Neuronal stem cell (in vitro differentiated cells): ENCODE measurements around the gene RND3.

ENCODE experiments used
- DNase-seq: peaks from one replicate; pipeline ENCODE4 v3.0.0-alpha.2; 2013; ENCODE audit warnings: low spot score
- H2AFZ ChIP-seq: one replicate; pipeline ENCODE4 v1.6.1; 2013; ENCODE audit warnings: mild to moderate bottlenecking, low read length, inconsistent platforms
- H2AK5ac ChIP-seq: 2 replicates; pipeline ENCODE4 v1.6.1; 2013; ENCODE audit warnings: low read depth, mild to moderate bottlenecking, inconsistent platforms, low read length, moderate library complexity, mixed read lengths
- H2BK120ac ChIP-seq: 2 replicates; pipeline ENCODE4 v1.6.1; 2013; ENCODE audit warnings: low read depth, mild to moderate bottlenecking, inconsistent platforms, low read length, moderate library complexity, mixed read lengths
- H2BK12ac ChIP-seq: one replicate; pipeline ENCODE4 v1.6.1; 2013; ENCODE audit warnings: low read length, inconsistent platforms
- H2BK15ac ChIP-seq: 2 replicates; pipeline ENCODE4 v1.6.1; 2013; ENCODE audit warnings: mild to moderate bottlenecking, low read length, inconsistent platforms, mixed read lengths
- H2BK5ac ChIP-seq: one replicate; pipeline ENCODE4 v1.6.1; 2013; ENCODE audit warnings: inconsistent platforms, mild to moderate bottlenecking, low read length, moderate library complexity
- H3K14ac ChIP-seq: one replicate; pipeline ENCODE4 v1.6.1; 2013; ENCODE audit warnings: low read length, inconsistent platforms
- H3K18ac ChIP-seq: 2 replicates; pipeline ENCODE4 v1.6.1; 2013; ENCODE audit warnings: low read length, inconsistent platforms
- H3K23ac ChIP-seq: 2 replicates; pipeline ENCODE4 v1.6.1; 2013; ENCODE audit warnings: low read depth, mild to moderate bottlenecking, mixed read lengths, low read length, inconsistent platforms; ENCODE audit not compliant: poor library complexity
- H3K27ac ChIP-seq: replicated peaks from 3 replicates; pipeline ENCODE4 v1.5.1; 2013; ENCODE audit warnings: low read length, inconsistent platforms
- H3K27me3 ChIP-seq, 3 experiments: 2 replicates each; pipeline ENCODE4 v1.6.1; 2013; ENCODE audit warnings: low read length in 3 of 3, mild to moderate bottlenecking in 2 of 3, inconsistent platforms in 1 of 3, low read depth in 1 of 3, mixed read lengths in 1 of 3, moderate library complexity in 1 of 3; ENCODE audit not compliant: control insufficient read depth in 3 of 3, insufficient read depth in 3 of 3
- H3K36me3 ChIP-seq, 2 donors: replicated peaks in 1 of 2; 2 replicates each; pipeline ENCODE4 v1.6.1; 2013; ENCODE audit warnings: low read length in 2 of 2; ENCODE audit not compliant: control insufficient read depth in 2 of 2, insufficient read depth in 2 of 2
- H3K4ac ChIP-seq: 2 replicates; pipeline ENCODE4 v1.6.1; 2013; ENCODE audit warnings: inconsistent platforms, mild to moderate bottlenecking, low read length, moderate library complexity
- H3K4me1 ChIP-seq, 2 donors: 1 replicate in 1 of 2; 2 replicates in 1 of 2; pipeline ENCODE4 v1.6.1; 2013; ENCODE audit warnings: low read length in 2 of 2, low read depth in 1 of 2; ENCODE audit not compliant: control insufficient read depth in 2 of 2, insufficient read depth in 1 of 2
- H3K4me2 ChIP-seq: one replicate; pipeline ENCODE4 v1.6.1; 2013; ENCODE audit warnings: mild to moderate bottlenecking, low read length, inconsistent platforms; ENCODE audit not compliant: insufficient read depth, poor library complexity, severe bottlenecking
- H3K4me3 ChIP-seq, 2 donors: 2 replicates each; pipeline ENCODE4 v1.5.1; 2013; ENCODE audit warnings: low read length in 2 of 2, mild to moderate bottlenecking in 2 of 2, inconsistent platforms in 1 of 2, moderate library complexity in 1 of 2
- H3K79me1 ChIP-seq: one replicate; pipeline ENCODE4 v1.6.1; 2013; ENCODE audit warnings: low read depth, mild to moderate bottlenecking, inconsistent platforms, low read length, moderate library complexity
- H3K9ac ChIP-seq: one replicate; pipeline ENCODE4 v1.6.1; 2013; ENCODE audit warnings: mild to moderate bottlenecking, low read depth, low read length, inconsistent platforms; ENCODE audit not compliant: poor library complexity
- H3K9me3 ChIP-seq, 2 donors: replicated peaks in 1 of 2; 2 replicates each; pipeline versions ENCODE3 to v1.6.1; 2013; ENCODE audit warnings: low read length in 2 of 2, mild to moderate bottlenecking in 2 of 2, inconsistent platforms in 1 of 2, low read depth in 1 of 2, mixed read lengths in 1 of 2, moderate library complexity in 1 of 2; ENCODE audit not compliant: control insufficient read depth in 2 of 2, insufficient read depth in 1 of 2
- H4K8ac ChIP-seq: one replicate; pipeline ENCODE4 v1.6.1; 2013; ENCODE audit warnings: low read depth, mild to moderate bottlenecking, inconsistent platforms, low read length, moderate library complexity
- H4K91ac ChIP-seq: one replicate; pipeline ENCODE4 v1.6.1; 2013; ENCODE audit warnings: low read length, low read depth, mild to moderate bottlenecking, inconsistent platforms; ENCODE audit not compliant: poor library complexity
- WGBS, 2 donors: extraction: QIAGEN DNeasy Blood & Tissue Kit; methylation state at CpG; one replicate each; pipeline ENCODE4 v1.1.7; 2013; ENCODE audit warnings: missing lambda C conversion rate in 2 of 2, mixed read lengths in 1 of 2; ENCODE audit not compliant: insufficient read length in 2 of 2, insufficient replicate concordance in 1 of 2; ENCODE audit errors: extremely low coverage in 2 of 2; 5-methylcytosine and 5-hydroxymethylcytosine counted together

RND3 gene

DNA sequence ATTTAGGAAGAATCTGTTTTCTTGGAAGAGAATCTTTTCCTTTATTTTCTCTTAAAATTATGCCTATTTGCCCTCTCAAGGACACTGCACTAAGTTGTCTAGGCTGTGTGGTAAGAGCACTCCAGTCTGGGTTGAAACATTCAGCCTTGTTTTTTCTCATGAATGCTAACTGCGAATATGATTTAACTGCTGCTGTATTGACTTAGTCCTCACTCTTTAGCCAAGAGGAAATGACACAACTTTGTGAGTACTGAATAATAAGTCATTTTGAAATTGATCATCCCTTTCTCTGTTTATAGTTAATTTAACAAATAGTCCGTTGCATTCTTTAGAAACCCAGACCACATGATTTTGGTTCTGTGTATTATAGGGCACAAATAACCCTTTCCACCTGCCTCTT is 4.5 kb upstream of the RND3 start:
- no peak overlapping the region for H2AFZ ChIP-seq
- H3K23ac ChIP-seq, result no peak overlapping the region
- H3K9me3 ChIP-seq, result no peaks in the 10 kb centered on the region
- no peak overlapping the region for H3K4me3 ChIP-seq
- H3K36me3 ChIP-seq, result no peaks in the 10 kb centered on the region
- no peak overlapping the region for H2BK120ac ChIP-seq
- no peaks in the 10 kb centered on the region for H3K79me1 ChIP-seq
- H3K14ac ChIP-seq, result no peak overlapping the region
- DNase-seq, result no peak
- H4K8ac ChIP-seq, result no peak overlapping the region
- no peak overlapping the region for H3K4ac ChIP-seq
- no peak overlapping the region for H3K4me2 ChIP-seq
- no peak overlapping the region for H3K18ac ChIP-seq
- no peak overlapping the region for H4K91ac ChIP-seq
- no peak overlapping the region for H3K27ac ChIP-seq
- no peak overlapping the region for H2AK5ac ChIP-seq
- H3K4me1 ChIP-seq, result no peaks in the 10 kb centered on the region
- no peaks in the 10 kb centered on the region for H3K27me3 ChIP-seq
- H3K9ac ChIP-seq, result no peak overlapping the region
- H2BK5ac ChIP-seq, result no peak overlapping the region
- H2BK15ac ChIP-seq, result no peak overlapping the region
- no CpG with 5 or more reads among the region's 2 CpGs for WGBS, 2 donors
- no peak overlapping the region for H2BK12ac ChIP-seq

DNA sequence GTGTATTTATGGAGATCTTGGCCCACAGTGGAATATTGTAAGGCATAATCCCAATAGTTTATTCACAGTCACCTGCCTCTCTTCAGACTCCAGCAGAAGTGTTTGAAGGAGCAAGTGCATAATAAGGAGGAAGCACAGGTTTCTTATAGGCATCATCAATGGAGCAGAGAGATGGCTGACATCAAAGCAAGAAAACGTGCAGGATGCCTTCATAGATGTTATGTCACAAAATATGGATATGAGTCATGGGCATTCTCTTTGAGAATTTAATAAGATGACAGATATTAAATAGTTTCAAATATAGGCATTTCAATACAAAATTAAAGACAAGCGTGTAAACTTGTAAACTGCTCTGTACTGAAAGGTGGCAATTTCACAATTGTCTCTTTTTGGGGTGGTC is 4.0 kb upstream of the RND3 start:
- Histone ChIP-seq H2AK5ac (no peak overlapping the region), H2BK120ac (no peak overlapping the region), H3K36me3 (no peaks in the 10 kb centered on the region)

DNA sequence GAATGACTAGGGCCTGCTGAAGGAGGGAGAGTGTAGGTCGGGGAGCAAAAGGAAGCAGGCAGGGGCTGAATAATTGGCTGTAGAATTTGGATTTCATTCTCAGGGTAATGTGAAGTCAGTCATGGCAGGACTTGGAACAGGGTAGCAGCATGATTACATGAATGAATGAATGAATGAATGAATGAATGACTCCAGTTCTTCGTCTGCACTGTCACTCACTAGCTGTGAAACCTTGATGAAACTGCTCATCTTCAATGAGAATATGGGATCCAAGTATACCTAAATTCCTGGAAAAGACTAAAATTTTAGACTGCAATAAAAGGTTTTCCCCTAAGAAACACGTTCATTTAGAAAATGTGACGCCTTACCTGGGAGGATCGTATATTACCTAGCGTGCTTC is 3.0 kb upstream of the RND3 start:
- Histone ChIP-seq H3K4ac (no peak overlapping the region), H3K36me3 (no peaks in the 10 kb centered on the region), H2AK5ac (no peak overlapping the region), H3K4me3 (no peak overlapping the region), H4K8ac (no peak overlapping the region), H3K18ac (no peak overlapping the region), H3K23ac (no peak overlapping the region), H3K9me3 (no peaks in the 10 kb centered on the region), H3K27ac (no peak overlapping the region), H4K91ac (no peak overlapping the region), H3K4me1 (no peaks in the 10 kb centered on the region), H3K14ac (no peak overlapping the region), H3K4me2 (no peak overlapping the region), H2BK120ac (no peak overlapping the region), H3K27me3 (no peaks in the 10 kb centered on the region), H2BK12ac (no peak overlapping the region), H3K79me1 (peaks cover 3% of the 10 kb centered on the region), H2AFZ (no peak overlapping the region), H2BK5ac (no peak overlapping the region), H3K9ac (no peak overlapping the region), H2BK15ac (no peak overlapping the region)
- WGBS, 2 donors, result no CpG with 5 or more reads among the region's 6 CpGs
- no peak for DNase-seq

More for the DNA sequence above, 4.0 kb upstream of the RND3 start:
- no CpG with 5 or more reads among the region's 2 CpGs for WGBS, 2 donors
- Histone ChIP-seq H3K4ac (no peak overlapping the region), H3K9me3 (no peaks in the 10 kb centered on the region), H2AFZ (no peak overlapping the region), H4K91ac (no peak overlapping the region), H3K18ac (no peak overlapping the region), H3K79me1 (no peaks in the 10 kb centered on the region), H3K4me2 (no peak overlapping the region), H3K27me3 (no peaks in the 10 kb centered on the region), H3K14ac (no peak overlapping the region), H3K23ac (no peak overlapping the region), H2BK15ac (no peak overlapping the region), H2BK5ac (no peak overlapping the region), H3K4me1 (no peaks in the 10 kb centered on the region), H3K4me3 (no peak overlapping the region), H4K8ac (no peak overlapping the region), H3K9ac (no peak overlapping the region), H2BK12ac (no peak overlapping the region), H3K27ac (no peak overlapping the region)
- DNase-seq, result no peak

DNA sequence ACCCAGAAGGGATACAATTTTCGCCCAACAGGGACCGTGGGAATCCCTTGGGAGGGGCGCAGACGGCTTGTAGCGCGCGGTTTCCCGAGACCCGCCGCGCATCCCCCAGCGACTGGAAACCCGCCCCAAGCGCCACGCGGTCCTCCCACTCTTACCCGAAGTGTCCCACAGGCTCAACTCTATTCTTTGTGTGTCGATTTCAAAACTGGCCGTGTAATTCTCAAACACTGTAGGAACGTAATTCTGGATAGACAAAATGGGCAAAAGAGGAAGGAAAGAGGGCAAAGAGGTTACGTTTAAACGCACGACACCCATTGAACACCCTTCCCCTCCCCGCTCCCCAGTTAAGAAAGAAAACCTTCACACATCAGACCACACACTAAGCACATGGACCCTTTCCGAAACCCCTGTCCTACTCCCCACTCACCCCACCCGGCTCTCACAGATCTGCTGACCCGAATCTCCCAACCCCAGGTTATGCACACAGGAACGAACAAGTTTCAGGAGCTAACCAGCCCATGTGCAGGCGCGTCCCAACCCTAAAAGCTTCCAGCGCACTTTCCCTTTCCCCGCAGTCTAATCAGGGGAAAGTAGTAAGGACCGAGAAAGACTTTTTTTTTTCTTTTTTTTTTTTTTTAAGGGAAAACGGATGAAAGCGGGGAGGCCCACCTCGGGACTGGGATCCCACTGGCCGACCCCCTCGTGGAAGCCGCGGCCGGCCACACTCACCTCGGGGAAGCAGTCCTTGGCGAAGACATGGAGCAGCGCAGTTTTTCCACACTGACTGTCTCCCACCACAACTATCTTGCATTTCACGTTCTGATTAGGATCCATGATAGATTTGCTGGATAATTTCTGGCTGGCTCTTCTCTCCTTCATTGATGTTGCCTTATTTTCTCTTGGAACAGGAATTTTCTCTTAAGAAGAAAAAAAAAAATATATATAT is 655 bp downstream of the RND3 start:
- Histone ChIP-seq H3K9ac (peak overlapping the region; percentile 95), H3K18ac (peak overlapping the region; percentile 97), H3K9me3 (peaks cover 0 to 5% of the 10 kb centered on the region in 2 donors), H2BK120ac (peak overlapping the region; percentile 40), H3K27me3 (no peaks in the 10 kb centered on the region), H3K36me3 (peaks cover 0 to 28% of the 10 kb centered on the region in 2 donors), H3K27ac (no peak overlapping the region), H2AFZ (peak overlapping the region; percentile 96), H3K79me1 (peaks cover 3% of the 10 kb centered on the region), H2BK15ac (no peak overlapping the region), H2BK5ac (no peak overlapping the region), H3K23ac (no peak overlapping the region), H3K4ac (no peak overlapping the region), H2AK5ac (peak overlapping the region; percentile 34), H3K4me1 (peaks cover 10 to 12% of the 10 kb centered on the region in 2 donors), H3K4me2 (peak overlapping the region; percentile 99), H4K8ac (no peak overlapping the region), H3K4me3 (peak overlapping the region; percentile 76 to 97), H4K91ac (no peak overlapping the region), H3K14ac (peak overlapping the region; percentile 65), H2BK12ac (no peak overlapping the region)
- peak; percentile 47 for DNase-seq
- no CpG with 5 or more reads among the region's 45 CpGs for WGBS, 2 donors
